Middle frontal gyrus (tissue), 1 donor: ENCODE data around the gene SBF1.

Source experiments
- DNase-seq: peaks from one replicate; pipeline ENCODE4 v3.0.0-alpha.2; 2015; ENCODE audit warnings: low spot score; ENCODE audit errors: extremely low spot score

SBF1 gene

GRCh38 chr22:50469377-50470305, 5.2 kb downstream of the SBF1 start:
- DNase-seq, result no peak

- DNase-seq, result no peak
These were observed 6.2 kb downstream of the SBF1 start for GRCh38 chr22:50468626-50469025.

GRCh38 chr22:50467773-50468440, 6.9 kb downstream of the SBF1 start:
- DNase-seq, result no peak

- no peak for DNase-seq
These were observed 7.5 kb downstream of the SBF1 start for GRCh38 chr22:50467341-50467740.

GRCh38 chr22:50465066-50465930, 9.5 kb downstream of the SBF1 start:
- DNase-seq, result no peak

DNA sequence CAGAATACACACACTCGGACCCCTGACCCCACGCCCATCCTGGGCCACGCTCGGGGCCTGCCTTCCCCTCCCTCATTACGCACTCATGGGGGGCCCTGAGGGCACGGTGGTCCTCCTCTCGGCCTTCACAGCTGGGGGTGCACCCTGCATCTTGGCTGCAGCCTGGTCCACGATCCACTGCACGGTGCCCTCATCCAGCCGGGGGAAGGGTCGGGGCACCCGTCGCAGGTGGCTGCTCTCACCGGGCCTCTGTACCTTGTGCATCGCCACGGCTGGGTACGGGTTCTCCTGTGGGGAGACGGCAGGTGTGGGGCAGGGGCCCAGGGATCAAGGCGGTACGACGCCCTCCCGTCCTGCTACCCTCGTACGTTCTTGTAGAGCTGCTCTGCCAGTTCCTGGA, 10.4 kb downstream of the SBF1 start:
- no peak for DNase-seq

- no peak for DNase-seq
These were observed 11.5 kb downstream of the SBF1 start for GRCh38 chr22:50463188-50463900.

- no peak for DNase-seq
These were observed 12.8 kb downstream of the SBF1 start for GRCh38 chr22:50461979-50462540.

DNA sequence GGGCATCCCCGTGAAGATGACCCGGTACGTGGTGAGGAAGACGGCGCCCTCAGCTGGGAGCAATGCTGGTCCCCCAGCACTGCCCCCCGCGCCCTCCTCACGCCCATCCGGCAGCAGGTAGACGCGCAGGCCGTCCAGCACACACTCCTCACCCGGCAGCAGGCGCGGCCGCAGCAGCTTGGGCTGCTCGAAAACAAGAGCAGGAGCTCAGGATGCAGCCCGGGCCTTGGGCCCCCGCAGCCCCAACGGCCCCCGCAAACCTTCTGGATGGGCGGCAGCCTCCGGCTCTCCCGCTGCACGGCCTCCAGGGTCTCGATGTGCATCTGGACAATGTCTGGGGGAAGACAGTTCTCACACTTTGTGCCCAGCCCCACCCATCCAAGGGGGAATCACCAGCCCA, 13.3 kb downstream of the SBF1 start:
- DNase-seq, result no peak

GRCh38 chr22:50460938-50461337, 13.9 kb downstream of the SBF1 start:
- DNase-seq, result no peak

DNA sequence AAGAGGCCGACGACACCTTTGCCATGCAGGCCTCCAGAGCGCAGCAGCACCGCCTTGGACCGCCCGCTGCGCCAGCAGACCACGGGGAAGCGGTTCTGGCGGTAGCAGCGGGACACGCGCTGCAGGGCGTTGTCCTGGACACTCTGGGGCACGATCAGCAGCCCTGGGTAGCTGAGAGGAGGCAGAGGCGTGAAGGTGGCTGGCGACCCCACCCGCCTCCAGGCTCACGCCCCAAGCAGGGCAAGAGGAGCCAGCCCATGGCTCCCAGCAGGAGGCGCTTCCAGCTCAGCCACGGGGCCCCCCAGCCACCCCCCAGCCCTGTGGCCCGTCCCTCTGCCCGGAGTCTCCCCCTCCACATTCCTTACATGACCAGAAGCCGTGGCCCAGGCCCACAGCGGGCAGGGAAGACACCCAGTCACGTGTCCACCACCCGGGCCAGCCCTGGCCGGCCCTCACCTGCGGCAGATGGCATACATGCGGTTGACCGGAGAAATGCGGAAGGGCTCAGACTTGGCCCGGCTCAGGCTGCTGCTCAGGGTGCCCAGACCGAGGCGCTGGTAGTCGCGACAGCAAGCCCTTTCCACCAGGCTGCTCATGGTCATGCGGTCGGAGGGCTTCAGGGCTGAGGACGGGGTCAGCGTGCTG, 15.2 kb downstream of the SBF1 start:
- no peak for DNase-seq

DNA sequence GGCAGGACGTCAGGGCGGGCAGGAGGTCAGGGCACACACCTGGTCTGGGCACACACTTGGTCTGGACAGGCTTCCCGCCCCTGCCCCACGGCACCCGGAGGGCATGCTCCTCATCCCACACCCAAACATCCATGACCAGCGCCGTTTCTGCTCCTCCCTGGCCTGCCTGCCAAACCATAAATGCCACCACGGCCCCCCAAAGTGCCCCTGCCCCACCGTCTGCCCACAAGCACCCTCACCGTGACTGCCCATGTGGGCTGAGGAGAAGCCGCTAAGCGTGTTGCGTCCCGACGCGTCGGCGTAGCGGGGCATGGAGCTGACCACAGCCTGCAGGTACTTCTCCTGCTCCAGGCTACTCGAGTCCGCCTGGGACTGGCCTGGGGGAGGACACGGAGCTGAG, 15.8 kb downstream of the SBF1 start:
- DNase-seq, result no peak

GRCh38 chr22:50456466-50457234, 18.2 kb downstream of the SBF1 start:
- DNase-seq, result no peak

DNA sequence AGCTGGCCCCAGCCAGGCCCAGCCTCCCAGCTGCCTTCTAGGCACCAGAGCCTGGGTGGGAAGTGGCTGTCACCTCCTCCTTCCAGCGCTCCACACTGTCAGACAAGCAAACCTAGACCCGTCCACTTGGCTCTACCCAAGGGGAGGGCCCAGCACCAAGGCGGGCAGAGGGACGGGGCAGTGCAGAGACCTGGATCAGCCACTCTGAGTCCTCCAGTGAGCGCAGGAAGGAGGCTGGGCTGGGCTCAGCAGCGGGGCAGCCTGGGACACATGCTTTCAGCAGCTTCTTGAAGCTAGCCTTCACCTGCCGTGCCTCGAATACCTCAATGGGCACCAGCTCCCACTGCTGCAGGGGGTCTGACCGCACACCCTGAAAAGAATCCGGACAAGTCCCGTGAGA, 18.8 kb downstream of the SBF1 start:
- no peak for DNase-seq

DNA sequence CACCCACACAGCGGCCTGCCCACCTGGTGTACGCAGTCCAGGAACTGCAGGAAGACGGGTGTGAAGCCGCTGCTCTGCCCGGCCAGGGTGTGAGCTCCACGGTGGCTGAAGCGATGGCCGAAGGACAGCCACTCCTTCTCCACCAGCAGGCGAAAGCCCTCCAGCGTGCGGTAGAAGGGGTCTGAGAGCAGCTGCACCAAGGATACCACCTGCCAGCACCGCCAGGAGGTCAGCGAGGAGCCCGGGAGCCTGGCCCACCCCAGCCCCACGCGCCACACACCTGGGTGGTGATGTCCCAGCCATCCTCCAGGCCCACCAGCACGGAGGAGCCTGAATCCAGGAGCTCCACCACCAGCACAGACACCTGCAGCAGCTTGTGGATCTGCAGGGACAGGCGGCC, 19.6 kb downstream of the SBF1 start:
- DNase-seq, result no peak

GRCh38 chr22:50454556-50455075, 20.2 kb downstream of the SBF1 start:
- DNase-seq, result no peak

- DNase-seq, result no peak
These were observed 22.2 kb downstream of the SBF1 start for GRCh38 chr22:50452649-50453048.

DNA sequence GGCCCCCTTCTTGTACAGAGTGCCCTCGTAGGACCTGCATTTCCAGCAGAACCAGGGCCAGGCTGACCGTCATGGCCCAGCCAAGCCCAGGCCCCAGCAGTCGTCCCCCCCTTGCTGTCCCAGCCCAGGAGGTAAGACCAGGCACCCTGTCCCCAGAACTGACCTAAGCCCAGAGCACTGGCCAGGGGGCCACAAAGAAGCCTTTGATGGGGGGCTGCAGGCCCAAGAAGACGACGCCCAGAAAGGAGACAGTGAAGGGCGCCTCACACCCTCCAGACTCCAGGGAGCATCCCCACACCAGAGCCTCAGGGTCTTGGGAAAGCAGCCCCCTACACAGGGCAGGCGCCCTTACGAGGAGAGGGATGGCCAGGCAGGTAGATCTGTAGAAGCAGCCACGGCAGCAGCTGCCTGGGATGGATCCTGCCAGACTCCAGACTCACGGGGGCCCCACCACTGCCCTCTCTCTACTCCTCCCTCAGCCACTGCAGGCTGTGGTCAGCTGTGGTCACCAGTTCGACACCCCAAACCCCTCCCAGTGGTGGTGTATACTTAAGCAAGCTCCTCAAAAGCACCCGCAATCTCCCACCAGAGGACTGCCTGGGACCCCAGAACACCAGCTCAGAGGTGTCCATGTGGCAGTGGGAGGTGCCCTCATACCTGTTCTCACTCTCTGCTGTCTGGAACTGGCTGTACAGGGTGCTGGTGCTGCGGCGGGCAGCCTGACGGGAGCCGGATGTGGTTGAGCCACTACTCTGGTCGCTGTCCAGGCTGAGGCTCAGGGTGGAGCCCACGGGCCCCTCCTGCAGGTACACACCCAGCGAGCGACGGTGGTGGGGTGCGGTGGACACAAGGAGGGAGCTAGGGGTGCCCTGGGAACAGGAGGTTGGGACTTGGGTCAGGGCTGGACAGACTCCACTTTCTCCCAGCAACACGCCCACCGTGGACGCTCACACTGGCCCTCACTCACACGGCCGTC, 27.0 kb downstream of the SBF1 start:
- DNase-seq, result no peak
